HG03064 (cell line): ENCODE data around the gene RNF157.
"Not testable (repeated sequence)": the region's sequence is repeated elsewhere in the genome, so short reads cannot be mapped to it uniquely, and the experiment has no call there.

Source experiments
- ATAC-seq: cut with Tn5 transposase; IDR thresholded peaks from one replicate; pipeline ENCODE4 v1.9.1; 2021; ENCODE audit warnings: low read depth; ENCODE audit not compliant: unreplicated experiment

Gene RNF157

DNA sequence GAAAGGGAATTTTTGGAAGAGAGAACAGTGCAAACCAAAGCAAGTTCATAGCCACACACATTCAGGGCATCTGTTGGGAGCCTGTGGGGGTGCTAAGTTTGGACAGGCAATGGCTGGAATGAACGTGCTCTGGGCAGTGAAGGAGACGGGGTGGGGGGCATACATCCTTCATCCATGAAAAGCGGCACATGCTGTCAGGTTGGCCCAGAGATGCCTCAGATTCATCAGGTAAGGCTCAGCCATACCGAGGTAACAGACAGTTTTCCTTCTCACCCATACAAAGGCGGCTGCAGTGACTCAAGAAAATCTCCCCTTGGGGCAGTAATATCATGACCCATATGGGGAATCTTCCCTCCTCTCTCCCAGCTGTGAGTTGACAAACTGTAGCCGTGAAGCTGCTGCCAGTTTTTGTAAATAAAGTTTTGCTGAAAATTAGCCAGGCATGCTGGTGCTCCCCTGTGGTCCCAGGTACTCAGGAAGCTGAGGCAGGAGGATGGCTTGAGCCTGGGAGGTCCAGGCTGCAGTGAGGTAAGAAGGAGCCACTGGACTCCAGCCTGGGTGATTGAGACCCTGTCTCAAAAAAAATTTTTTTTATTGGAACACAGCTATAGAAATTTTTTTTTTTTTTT is 15.6 kb upstream of the RNF157 start:
- ATAC-seq: no peak

DNA sequence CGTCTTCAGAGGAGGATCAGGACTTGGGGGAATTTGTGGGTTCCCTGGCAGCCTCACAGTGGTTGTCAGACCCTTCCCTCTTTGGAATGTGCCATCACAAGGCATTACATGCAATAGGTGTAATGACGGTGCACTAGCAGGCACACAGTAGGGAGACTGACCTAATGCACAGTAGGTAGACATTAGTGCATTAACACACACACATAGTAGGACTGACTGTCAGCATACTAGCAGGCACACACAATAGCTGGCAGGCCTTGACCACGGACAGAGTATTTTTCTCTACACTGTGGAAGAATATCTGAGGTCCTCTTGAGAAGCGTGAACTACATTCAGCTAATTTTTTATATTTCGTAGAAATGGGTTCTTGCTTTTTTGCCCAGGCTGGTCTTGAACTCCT is 14.0 kb upstream of the RNF157 start:
- ATAC-seq: no peak

DNA sequence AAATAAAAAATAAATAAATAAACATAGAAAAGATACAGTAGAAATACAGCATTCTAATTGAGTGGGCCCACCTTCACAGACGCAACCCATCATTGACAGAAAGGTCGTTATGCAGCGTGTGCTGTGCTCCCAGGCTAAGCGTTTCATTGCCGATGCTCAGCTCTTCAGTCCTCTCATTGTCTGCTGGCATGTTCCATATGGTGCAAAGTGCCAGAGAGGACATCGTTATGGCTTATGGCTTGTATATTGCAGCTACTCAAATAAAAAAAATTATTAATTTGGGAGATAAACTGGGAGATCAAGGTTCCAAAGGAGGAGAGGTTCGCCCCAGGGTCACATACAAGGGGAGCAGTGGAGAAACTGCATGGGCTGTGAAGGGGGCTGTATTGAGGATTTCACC is 13.5 kb upstream of the RNF157 start:
- no peak for ATAC-seq

DNA sequence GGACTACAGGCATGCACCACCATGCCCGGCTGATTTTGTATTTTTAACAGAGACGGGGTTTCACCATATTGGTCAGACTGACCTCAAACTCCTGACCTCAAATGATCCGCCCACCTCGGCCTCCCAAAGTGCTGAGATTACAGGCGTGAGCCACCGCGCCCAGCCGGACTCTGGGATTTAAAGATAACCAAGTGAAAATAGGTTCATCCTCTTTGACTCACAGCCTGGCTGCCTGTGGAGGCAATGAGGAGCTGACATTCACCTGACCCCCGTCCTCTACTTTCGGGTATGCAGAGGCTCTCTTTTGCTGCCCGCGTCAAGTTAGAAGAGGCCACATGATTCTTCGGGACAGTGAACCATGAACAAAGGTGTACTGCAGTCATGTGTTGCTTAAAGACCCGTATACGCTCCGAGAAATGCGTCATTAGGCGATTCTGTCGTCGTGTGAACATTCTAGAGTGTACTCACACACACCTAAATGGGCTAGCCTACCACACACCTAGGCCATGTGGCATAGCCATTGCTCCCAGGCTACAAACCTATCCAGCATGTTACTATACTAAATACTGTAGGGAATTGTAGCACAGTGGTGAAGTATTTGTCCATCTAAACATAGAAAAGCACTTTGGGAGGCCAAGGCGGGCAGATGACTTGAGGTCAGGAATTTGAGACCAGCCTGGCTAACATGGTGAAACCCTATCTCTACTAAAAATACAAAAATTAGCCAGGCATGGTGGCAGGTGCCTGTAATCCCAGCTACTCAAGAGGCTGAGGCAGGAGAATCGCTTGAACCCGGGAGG is 12.9 kb upstream of the RNF157 start:
- not testable (repeated sequence) for ATAC-seq

DNA sequence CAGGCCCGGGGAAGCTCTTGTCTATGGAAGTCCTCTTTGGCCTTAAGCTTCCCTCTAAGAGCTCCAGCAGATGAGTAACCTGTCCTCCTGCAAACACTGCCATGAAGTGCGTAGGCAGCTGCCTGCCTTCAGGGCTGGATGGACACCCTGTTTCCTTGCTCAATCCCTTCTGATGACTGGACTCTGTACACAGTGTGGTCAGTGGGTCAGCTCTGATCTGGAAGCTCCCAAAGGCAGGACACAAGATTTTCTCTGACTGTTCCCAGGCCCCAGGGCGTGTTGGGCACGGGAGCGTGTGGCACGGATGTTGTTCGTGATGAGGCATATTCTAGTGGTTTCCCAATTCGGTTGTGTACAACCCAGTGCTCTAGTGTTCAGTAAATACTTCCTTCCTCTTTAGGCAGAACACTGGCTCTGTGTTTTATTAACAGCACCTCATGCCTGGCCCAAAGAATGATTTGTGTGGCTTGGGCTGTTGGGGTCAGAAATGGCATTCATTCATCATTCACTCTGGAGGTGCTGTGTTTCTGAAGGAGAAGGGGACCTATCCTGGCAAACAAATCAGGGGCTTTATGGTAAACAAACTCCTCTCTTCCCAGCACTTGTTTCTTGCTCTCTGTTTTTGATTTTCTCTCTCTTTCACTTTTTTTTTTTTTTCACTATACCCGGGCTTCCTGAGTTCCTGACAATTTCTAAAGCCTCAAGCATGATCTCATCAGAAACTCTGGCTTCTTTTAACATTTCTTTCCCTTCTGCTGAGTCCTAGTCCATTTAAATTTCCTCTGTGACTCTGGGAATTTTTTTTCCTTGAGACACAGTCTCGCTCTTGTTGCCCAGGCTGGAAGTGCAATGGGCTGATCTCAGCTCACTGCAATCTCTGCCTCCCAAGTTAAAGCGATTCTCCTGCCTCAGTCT is 12.0 kb upstream of the RNF157 start:
- ATAC-seq: no peak

DNA sequence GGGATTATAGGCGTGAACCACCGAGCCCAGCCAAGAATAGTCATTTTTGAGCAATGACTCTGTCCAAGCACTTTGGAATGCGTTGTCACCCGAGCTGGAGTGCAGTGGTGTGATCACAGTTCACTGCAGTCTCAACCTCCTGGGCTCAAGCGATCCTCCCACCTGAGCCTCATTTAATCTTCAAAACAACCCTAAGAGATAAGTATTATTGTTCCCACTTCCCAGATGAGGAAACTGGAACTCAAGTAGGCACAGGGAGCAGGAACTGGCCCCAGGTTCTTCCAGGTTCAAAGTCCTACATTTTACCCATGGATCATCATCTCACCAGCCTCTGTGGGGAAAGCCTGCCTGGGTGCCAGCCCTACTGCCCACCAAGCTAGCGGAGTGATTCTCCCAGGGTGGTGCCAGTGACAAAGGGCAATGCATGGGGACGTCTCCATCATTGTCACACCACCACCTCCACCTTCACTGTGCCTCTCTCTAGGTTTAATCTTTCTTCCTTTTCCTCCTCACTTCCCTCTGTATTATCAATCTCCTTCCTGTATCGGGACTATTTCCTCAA is 11.3 kb upstream of the RNF157 start:
- no peak for ATAC-seq

DNA sequence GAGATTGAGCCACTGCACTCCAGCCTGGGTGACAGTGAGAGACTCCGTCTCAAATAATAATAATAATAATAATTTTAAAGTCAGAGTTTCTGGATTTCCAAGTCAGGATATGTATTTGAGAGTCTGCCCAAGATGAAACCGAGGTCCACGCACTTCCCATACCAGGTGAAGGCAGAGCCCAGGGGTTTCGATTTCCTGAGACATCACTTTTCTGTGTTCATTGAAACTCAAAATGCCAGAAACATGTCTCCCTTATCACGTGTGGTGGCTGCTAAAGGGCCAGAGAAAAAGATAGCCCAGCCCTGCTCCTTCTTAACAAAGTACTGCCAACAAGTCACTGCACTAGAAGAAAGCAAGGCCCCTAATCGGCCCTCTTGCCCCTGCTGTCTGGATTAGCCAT is 9.8 kb upstream of the RNF157 start:
- no peak for ATAC-seq

DNA sequence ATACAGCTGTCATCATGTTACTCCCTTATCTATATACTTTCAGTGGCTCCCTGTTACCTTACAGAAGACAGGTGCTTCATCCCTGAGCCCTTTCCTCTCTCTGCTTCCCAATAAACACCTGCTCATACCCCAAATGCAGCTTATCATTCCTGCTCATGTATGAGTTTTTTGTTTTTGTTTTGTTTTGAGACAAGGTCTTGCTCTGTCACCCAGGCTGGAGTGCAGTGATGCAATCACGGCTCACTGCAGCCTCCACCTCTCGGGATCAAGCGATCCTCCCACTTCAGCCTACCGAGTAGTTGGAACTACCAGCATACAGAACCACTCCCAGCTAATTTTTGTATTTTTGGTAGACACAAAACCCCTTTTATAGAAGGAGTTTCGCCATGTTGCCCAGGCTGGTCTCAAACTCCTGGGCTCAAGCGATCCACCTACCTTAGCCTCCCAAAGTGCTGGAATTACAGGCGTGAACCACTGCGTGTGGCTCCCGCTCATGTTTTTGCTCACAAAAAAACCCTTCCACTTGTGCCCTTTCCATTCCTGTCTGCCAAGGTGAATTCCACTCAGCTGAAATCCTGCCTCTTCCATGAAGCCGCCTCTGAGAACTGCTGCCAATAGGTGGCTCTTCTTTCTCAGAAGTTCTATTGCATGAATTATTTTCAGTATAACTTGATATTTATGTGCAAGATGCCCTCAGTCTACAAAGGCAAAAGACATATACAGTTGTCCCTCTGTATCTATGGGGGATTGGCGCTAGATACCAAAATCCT is 7.9 kb upstream of the RNF157 start:
- ATAC-seq: no peak

DNA sequence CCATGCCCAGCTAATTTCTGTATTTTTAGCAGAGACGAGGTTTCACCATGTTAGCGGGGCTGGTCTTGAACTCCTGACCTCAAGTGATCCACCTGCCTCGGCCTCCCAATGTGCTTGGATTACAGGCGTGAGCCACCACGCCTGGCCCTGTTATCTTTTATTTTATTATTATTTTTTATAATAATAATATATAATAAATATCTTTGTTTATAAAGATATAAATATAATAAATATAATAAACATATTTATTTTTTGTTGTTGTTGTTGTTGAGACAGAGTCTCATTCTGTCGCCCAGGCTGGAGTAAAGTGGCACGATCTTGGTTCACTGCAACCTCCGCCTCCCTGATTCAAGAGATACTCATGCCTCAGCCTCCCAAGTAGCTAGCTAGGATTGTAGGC is 7.0 kb upstream of the RNF157 start:
- no peak for ATAC-seq

DNA sequence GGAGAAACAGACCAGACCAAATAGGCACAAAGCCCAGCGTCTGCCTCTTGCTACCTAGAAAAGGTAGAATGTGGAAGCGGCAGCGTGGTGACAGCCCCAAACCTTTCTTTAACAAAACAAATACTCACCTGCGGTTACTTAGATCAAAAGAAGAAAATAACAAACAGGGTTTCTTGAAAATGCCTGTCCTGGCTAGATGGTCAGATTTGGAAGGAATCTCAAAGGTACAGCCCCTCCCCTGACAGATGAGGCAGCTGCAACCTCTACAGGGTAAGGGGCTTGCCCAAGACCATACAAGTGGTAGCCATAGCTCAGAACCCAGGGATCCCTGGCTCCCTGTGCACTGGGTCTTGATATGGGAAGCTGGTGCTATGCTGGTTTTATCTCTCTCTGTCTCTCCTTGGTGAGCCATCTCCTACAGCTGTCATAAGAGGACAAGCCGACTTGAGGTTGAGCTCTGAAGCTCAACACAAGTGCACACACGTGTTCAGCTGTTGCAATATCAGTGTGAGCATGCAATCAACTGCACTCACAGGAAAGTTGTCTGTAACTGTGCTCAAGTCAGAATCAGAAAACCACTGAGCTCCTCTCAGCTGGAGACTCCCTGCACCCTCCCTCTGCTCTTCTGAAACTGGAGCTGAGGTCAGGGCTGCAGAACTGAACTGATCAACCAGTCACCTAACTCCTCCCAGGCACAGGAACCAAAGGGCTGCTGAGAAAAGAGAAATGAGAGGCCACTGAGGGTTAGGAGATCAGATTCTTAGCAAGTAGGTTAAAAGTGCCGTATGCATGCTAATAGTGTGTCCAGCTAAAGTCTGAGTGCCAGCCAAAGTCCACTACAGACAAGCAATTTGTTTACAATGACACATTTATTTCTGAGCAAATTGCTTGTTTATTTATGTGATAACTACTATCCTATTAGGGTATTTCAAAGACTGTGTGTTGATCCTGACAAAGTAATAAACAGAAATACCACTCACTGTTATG is 6.1 kb upstream of the RNF157 start:
- peak; percentile 85 for ATAC-seq

DNA sequence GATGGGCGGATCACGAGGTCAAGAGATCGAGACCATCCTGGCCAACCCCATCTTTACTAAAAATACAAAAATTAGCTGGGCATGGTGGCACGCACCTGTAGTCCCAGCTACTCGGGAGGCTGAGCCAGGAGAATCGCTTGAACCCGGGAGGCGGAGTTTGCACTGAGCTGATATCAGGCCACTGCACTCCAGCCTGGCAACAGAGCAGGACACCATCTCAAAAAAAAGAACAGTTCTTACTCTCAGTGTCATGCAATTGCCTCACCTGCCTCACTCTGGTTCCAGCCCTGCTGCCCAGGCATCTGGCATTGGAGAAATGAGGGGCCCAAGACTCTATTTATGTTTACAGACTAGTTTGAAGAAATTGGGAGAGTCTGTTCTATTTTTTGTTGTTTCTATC is 4.4 kb upstream of the RNF157 start:
- not testable (repeated sequence) for ATAC-seq

DNA sequence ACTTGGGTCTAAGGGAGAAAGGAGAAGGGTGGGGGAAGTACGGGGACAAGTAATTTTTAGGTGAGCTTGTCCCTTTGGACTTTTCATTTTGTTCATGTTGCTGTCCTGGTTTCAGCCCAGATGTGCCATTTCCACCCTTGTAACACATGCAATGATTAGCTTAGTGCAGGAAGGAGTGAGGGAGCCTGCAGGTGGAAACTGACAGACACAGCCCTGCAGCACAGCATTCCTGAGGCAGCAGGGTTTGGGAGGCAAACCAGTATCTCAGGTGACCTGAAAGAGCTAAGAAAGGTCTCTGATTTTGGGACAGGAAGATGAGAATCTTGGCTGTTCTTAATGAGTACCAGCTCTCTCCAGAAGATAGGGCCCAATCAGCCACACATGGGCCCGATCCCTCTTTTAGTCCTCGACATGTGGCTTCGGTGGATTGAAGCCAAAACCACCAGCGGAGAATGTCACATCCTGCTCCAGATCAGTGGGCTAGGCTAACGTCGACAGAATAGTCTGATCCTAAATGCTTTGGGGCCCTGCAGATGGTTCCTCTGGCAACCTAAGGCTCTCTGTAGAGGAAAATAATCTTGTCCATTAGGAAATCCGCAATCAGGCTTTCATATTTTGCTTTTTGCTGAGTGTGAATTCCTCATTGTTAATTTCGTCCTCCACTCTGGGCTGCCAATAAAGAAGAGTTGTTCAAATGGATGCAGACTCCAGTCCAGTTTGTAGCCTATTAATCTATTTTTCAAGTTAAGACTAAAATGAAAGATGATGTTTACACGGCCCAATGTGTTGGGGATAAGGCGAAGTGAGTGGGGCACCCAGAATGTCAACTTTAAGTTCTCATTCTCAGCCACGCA is 3.8 kb upstream of the RNF157 start:
- ATAC-seq: no peak

DNA sequence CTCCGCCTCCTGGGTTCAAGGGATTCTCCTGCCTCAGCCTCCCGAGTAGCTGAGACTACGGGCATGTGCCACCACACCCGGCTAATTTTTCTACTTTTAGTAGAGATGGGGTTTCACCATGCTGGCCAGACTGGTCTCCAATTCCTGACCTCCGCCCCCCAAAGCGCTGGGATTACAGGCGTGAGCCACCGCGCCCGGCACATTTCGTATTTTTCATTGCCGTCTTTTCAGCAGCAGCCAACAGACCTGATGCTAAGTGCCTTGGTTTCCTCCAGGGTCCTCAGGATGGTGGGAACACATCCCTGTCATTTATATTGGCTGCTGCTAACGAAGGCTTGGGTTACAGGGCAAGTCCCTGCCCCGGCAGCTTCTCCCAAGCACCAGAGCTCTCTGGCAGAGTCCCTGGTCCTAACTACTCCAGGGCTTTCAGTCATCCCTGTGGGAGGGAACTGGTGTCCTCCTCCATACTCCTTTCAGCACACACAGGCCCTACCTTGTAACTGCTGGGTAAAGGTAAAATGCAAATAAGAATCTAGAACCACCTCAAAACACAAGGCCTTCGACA is 1.5 kb upstream of the RNF157 start:
- ATAC-seq: no peak

DNA sequence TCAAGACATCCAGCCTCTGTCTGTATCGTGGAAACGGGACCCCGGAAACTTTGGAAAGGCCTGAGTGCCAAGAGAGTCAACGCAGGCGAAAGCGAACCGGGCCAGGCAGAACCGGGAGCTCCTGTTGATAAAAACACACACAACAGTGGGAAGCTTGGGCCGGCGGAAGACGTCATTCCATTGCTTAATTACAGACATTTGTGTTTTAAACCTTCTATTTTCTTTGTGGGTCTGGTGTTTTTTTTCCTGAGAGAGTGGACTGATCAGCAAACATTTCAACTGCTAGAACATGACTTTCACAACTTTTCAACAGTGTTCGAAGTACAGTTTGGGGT is 878 bp upstream of the RNF157 start:
- ATAC-seq: no peak

DNA sequence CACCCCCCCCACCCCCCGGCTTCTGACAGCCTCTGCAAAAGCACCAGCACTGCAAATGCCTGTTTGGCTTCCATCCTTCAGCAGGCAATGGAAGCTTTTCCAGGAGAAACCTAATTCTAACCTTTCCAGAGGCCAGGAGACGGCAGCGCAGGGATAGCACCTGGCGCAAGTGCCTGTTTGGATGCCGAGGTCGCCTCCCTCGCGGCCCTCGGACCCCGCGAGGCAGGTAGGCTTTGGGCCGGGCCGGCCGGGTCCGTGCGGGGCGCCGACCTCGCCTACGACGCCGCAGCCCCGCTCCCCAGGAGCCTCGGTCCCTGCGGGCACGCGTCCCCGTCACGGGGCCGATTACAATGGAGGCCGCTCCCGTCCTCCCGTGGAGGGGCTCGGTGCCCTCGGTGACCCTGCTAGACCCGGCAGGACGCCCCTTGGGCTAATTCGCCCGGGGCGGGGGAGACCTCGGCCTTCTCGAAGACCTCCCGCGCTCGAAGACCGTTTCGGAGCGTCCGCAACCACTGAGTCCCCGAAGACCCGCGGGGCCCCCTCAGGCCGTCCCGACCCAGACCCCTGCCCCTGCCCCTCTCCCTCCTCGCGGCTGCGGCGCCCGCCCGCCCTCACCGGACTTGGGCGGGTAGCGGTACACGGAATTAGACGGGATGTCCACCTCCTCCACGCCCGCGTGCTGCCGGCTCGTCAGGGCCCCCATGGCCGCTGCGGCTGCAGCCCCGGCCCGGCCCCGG is 587 bp downstream of the RNF157 start:
- ATAC-seq: no peak

DNA sequence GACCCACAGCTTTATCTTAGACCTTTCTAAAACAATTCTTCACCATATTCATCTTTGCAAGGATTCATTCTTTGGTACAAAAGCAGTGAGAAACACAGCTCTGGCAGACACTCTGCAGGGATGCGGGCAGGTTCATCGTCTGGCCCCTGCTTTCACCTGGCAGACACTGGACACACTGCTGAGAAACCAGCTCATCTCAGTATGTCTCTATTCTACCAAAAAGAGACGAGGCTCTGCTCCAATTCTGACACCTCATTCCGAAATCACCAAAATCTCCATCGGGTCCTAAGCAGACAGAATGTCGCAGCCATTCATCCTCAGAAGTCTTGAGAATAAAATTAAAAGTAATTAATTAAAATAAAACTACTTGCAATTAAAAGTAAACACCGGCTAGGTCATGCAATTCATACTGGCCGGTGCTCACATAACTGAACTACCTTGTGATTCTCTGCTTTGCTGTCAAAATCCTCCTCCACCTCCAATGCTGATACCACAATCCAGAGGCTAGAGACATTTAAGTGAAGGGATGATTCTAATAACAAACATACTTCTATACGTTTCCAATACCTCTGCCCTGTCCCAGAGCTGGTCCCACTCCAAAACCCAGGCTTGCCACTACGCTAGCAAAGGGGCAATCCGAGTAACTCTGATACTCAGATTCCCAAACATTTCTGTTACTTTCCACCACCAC is 1.3 kb downstream of the RNF157 start:
- no peak for ATAC-seq

DNA sequence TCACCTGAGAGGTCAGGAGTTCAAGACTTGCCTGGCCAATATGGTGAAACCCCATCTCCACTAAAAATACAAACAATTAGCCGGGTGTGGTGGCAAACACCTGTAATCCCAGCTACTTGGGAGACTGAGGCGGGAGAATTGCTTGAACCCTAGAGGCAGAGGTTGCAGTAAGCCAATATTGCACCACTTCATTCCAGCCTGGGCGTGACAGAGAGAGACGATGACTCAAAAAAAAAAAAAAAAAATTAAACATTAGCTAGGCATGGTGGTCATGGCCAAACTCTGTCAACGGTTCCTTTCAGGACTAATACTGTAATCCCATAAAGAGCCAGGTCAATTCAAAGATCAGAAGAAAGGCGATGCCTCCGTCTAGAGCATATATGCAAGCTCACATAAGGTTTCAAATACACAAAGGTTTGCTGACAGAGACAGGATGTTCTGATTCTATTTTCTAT is 2.4 kb downstream of the RNF157 start:
- ATAC-seq: no peak
